K562 (cell line): Measurements from ENCODE around the gene MERTK. TPM values are rescaled to one million over a fixed set of nuclear protein-coding genes. Genes with fewer than 3 reads are reported as not detected.
A peak's percentile ranks its signal among the peaks of the same experiment; 100 is the strongest.

ENCODE experiments used
- HNRNPLL ChIP-seq: fragments of 200-400 bp; formaldehyde crosslinking; IDR thresholded peaks from 2 replicates; pipeline ENCODE4 v1.6.1; 2017; ENCODE audit warnings: low read length, low read depth, mild to moderate bottlenecking; ENCODE audit not compliant: poor library complexity, severe bottlenecking
- MNT ChIP-seq, 2 experiments: fragments of 450-650 bp; conservative IDR thresholded peaks; 2 replicates each; pipeline ENCODE4 v1.6.1; 2017; ENCODE audit warnings: mild to moderate bottlenecking in 2 of 2, moderate library complexity in 2 of 2
- ZZZ3 ChIP-seq: fragments of 450-650 bp; IDR thresholded peaks from 2 replicates; pipeline ENCODE4 v1.6.1; 2016; ENCODE audit warnings: antibody characterized with exemption, mild to moderate bottlenecking, moderate library complexity
- polyA plus RNA-seq, 8 experiments: library from polyadenylated mRNA; depleted of rRNA in 4 of 8; stranded (reverse) in 5 of 8; unstranded in 3 of 8; fragments of >200 nt; fragmentation: Nextera tagmentation in 2 of 8; fragmentation: Illumina TruSeq in 1 of 8; extraction: Ambion mirVana in 2 of 8; extraction: Trizol in 1 of 8; gene quantifications; 2 replicates each; pipeline versions ENCODE4 v1.2.1 to v1.2.3, GENCODE V29; 2011 to 2014; ENCODE audit warnings: inconsistent platforms in 1 of 8, missing spikeins in 1 of 8
- total RNA-seq, 7 experiments: library from RNA; depleted of rRNA in 6 of 7; stranded (reverse); fragments of >200 nt in 6 of 7; fragmentation: Illumina TruSeq in 2 of 7; extraction: Trizol in 2 of 7; gene quantifications; 2 replicates each; pipeline versions ENCODE4 v1.2.1 to v1.2.3, GENCODE V29; 2011 to 2021; ENCODE audit warnings: low replicate concordance in 1 of 7
- TF ChIP-seq, protein P1 (sequence below): sonication (generic); formaldehyde crosslinking; IDR thresholded peaks from 2 replicates; pipeline ENCODE4 v1.8.0; 2023; ENCODE audit warnings: missing genetic modification reagents, mild to moderate bottlenecking, borderline replicate concordance
- TF ChIP-seq, protein P2 (sequence below), 2 experiments: fragments of 200-800 bp in 1 of 2; sonication (Bioruptor generic) in 1 of 2; sonication (generic) in 1 of 2; formaldehyde crosslinking in 1 of 2; IDR thresholded peaks in 1 of 2; conservative IDR thresholded peaks in 1 of 2; 2 replicates each; pipeline versions ENCODE4 v1.5.0 to v1.6.1; 2016 to 2020; ENCODE audit warnings: missing compliant biosample characterization in 1 of 2, missing genetic modification characterization in 1 of 2, missing genetic modification reagents in 1 of 2

Gene MERTK
- total and polyA plus RNA-seq, 9 of the 15 experiments (the other 6 are each of a cell fraction or from before 2014, with no cell fraction given), result 0.23 to 1.6 (median 0.74) TPM

GRCh38 chr2:112054847-112055729 is 156.7 kb downstream of the MERTK start, which contains the start of gene TMEM87B (continued):
- TF ChIP-seq, protein P1, sequence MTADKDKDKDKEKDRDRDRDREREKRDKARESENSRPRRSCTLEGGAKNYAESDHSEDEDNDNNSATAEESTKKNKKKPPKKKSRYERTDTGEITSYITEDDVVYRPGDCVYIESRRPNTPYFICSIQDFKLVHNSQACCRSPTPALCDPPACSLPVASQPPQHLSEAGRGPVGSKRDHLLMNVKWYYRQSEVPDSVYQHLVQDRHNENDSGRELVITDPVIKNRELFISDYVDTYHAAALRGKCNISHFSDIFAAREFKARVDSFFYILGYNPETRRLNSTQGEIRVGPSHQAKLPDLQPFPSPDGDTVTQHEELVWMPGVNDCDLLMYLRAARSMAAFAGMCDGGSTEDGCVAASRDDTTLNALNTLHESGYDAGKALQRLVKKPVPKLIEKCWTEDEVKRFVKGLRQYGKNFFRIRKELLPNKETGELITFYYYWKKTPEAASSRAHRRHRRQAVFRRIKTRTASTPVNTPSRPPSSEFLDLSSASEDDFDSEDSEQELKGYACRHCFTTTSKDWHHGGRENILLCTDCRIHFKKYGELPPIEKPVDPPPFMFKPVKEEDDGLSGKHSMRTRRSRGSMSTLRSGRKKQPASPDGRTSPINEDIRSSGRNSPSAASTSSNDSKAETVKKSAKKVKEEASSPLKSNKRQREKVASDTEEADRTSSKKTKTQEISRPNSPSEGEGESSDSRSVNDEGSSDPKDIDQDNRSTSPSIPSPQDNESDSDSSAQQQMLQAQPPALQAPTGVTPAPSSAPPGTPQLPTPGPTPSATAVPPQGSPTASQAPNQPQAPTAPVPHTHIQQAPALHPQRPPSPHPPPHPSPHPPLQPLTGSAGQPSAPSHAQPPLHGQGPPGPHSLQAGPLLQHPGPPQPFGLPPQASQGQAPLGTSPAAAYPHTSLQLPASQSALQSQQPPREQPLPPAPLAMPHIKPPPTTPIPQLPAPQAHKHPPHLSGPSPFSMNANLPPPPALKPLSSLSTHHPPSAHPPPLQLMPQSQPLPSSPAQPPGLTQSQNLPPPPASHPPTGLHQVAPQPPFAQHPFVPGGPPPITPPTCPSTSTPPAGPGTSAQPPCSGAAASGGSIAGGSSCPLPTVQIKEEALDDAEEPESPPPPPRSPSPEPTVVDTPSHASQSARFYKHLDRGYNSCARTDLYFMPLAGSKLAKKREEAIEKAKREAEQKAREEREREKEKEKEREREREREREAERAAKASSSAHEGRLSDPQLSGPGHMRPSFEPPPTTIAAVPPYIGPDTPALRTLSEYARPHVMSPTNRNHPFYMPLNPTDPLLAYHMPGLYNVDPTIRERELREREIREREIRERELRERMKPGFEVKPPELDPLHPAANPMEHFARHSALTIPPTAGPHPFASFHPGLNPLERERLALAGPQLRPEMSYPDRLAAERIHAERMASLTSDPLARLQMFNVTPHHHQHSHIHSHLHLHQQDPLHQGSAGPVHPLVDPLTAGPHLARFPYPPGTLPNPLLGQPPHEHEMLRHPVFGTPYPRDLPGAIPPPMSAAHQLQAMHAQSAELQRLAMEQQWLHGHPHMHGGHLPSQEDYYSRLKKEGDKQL, result peak; percentile 94; the same call in 1 of the 2 replicates
- peak; percentile 68 to 92 for TF ChIP-seq MNT (conservative IDR thresholded peaks at IDR 0.05)
- TF ChIP-seq ZZZ3, result no peak
- peak; percentile 22 for TF ChIP-seq HNRNPLL
- TF ChIP-seq, protein P2, sequence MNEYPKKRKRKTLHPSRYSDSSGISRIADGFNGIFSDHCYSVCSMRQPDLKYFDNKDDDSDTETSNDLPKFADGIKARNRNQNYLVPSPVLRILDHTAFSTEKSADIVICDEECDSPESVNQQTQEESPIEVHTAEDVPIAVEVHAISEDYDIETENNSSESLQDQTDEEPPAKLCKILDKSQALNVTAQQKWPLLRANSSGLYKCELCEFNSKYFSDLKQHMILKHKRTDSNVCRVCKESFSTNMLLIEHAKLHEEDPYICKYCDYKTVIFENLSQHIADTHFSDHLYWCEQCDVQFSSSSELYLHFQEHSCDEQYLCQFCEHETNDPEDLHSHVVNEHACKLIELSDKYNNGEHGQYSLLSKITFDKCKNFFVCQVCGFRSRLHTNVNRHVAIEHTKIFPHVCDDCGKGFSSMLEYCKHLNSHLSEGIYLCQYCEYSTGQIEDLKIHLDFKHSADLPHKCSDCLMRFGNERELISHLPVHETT (CRISPR knock-in tag; conservative IDR thresholded peaks at IDR 0.05 in 1 of 2, IDR thresholded peaks at IDR 0.05 in 1 of 2), result peak in 1 of 2 experiments; percentile 86; a peak in 2 of 4 replicates
